ENCODE measurements around the gene SLC2A13.

Gene SLC2A13

DNA sequence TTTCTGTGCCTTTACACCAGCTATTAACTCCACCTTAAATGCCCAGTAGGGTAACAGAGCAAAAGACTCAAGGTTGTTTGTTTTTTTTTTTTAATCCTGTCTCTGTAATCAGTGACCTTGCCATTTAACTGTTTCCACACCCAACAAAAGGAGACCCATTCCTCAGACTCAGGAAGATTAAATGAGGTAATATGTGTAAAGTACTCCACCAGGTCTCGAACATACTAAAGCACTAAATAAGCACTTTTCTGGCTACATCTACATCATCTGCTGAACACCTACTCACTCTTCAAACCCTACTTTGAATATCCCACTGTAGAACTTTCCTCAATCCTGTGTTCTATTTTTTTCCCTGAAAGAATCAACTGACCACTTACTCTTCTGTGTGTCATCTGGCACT, 4.1 kb downstream of the SLC2A13 start:
- Histone ChIP-seq H3K4me3 (no peak overlapping the region), H3K9ac (ENCODE audit: insufficient read length) (no peak overlapping the region), H3K9me3 (ENCODE audit: low read depth, low read length) (no peaks in the 10 kb centered on the region), H3K27ac (no peak overlapping the region), H3K36me3 (ENCODE audit: insufficient read depth, low read length) (no peaks in the 10 kb centered on the region)
- TF ChIP-seq EZH2 (IDR thresholded peaks at IDR 0.05) (no peak), FOXP2 (optimal IDR thresholded peaks at IDR 0.05; ENCODE audit: control extremely low read depth, extremely low read length, insufficient read depth) (no peak), POLR2AphosphoS5 (IDR thresholded peaks at IDR 0.05; ENCODE audit: borderline replicate concordance, low read depth, low read length) (no peak)
- no peak for DNase-seq (ENCODE audit: low read depth, low spot score)

DNA sequence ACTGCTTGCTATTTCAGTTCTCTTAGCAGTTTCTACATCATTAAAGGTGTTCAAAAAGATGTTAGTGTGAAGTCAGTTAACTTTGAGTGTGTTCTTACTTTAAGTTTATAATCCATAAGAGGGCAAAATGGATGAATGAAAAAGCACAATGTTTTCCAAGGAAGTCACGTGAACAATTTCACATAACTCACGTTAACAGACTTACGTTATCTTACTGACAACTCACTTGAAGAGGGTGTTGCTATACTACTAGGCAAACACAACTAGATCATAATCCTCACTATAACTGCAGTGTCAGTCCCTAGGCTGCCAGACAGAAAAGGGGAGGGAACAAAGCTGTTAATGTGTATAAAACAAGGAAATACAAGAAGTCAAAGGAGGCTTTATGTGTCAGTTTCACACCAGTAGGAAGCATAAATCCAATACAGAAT, 6.4 kb downstream of the SLC2A13 start:
- TF ChIP-seq POLR2AphosphoS5 (IDR thresholded peaks at IDR 0.05; ENCODE audit: borderline replicate concordance, low read depth, low read length) (no peak), FOXP2 (optimal IDR thresholded peaks at IDR 0.05; ENCODE audit: control extremely low read depth, extremely low read length, insufficient read depth) (no peak), EZH2 (IDR thresholded peaks at IDR 0.05) (no peak)
- Histone ChIP-seq H3K4me3 (peak overlapping the region; percentile 28), H3K9me3 (ENCODE audit: low read depth, low read length) (no peaks in the 10 kb centered on the region), H3K36me3 (ENCODE audit: insufficient read depth, low read length) (no peaks in the 10 kb centered on the region), H3K9ac (ENCODE audit: insufficient read length) (no peak overlapping the region), H3K27ac (peak overlapping the region; percentile 66; the same call in 1 of the 2 replicates)
- DNase-seq (ENCODE audit: low read depth, low spot score), result no peak

DNA sequence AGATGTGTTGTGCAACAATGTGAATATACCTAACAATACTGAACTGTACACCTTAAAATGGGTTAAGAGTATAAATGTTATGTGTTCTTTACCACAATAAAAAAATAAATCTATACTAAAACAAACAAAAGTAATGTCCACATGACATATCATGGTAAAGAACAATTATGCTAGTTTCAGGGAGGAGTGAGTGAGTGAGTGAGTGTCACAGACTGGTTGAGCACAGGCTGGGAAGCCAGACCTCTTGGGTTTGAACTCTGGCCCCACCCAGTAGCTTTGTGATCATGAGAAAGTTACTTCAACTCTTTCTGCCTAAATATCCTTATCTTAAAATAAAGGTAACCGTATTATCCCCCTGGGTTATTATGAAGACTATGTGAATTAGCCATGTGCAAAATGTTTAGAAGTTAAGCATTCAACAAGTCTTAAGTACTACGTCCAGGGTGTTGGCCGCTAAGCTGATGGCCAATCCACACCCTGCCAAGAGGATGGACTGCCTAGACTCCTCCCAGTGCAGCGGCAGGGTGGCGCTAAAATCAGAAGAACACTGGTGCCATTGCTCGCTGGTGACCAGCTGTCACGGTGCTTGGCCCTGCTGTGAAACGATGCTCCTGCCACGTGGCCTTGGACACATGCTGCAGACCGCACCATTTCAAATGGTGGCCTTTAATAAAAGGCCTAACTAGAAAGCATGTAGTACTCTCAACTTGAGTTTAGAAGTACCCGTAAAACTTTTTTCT, 7.3 kb downstream of the SLC2A13 start:
- no peak for TF ChIP-seq POLR2AphosphoS5 (IDR thresholded peaks at IDR 0.05; ENCODE audit: borderline replicate concordance, low read depth, low read length)
- TF ChIP-seq FOXP2 (optimal IDR thresholded peaks at IDR 0.05; ENCODE audit: control extremely low read depth, extremely low read length, insufficient read depth), result no peak
- no peak for TF ChIP-seq EZH2 (IDR thresholded peaks at IDR 0.05)
- no peak overlapping the region for H3K4me3 ChIP-seq
- H3K36me3 ChIP-seq (ENCODE audit: insufficient read depth, low read length), result no peaks in the 10 kb centered on the region
- H3K27ac ChIP-seq, result 0 out of 2 replicates have a peak overlapping the region, but pooled peaks have one; percentile 66
- no peak for DNase-seq (ENCODE audit: low read depth, low spot score)
- H3K9me3 ChIP-seq (ENCODE audit: low read depth, low read length), result no peaks in the 10 kb centered on the region
- H3K9ac ChIP-seq (ENCODE audit: insufficient read length), result no peak overlapping the region

DNA sequence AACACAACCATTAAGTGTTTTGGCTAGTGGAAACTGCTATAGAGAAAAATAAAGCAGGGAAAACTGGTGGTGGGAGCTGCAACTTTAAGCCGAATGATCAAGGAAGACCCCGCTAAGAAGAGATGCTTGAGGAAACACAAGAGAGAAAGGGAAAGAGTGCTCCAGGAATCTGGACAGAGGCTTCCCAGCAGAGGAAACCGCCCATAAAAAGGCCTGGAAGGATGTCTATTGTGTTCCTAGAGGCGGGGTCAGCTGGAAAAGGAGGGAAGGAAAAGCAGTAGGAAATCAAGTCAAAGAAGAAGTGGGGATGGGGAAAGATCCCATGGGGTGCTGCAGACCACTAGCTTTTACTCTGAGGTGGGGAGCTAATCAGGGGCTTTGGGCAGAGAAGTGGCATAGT, 12.4 kb downstream of the SLC2A13 start:
- Histone ChIP-seq H3K27ac (no peak overlapping the region), H3K9me3 (ENCODE audit: low read depth, low read length) (no peaks in the 10 kb centered on the region), H3K9ac (ENCODE audit: insufficient read length) (no peak overlapping the region), H3K4me3 (no peak overlapping the region), H3K36me3 (ENCODE audit: insufficient read depth, low read length) (0 out of 2 replicates have a peak, but pooled peaks cover 9% of the 10 kb centered on the region)
- DNase-seq (ENCODE audit: low read depth, low spot score), result no peak
- no peak for TF ChIP-seq POLR2AphosphoS5 (IDR thresholded peaks at IDR 0.05; ENCODE audit: borderline replicate concordance, low read depth, low read length)
- no peak for TF ChIP-seq EZH2 (IDR thresholded peaks at IDR 0.05)
- no peak for TF ChIP-seq FOXP2 (optimal IDR thresholded peaks at IDR 0.05; ENCODE audit: control extremely low read depth, extremely low read length, insufficient read depth)

DNA sequence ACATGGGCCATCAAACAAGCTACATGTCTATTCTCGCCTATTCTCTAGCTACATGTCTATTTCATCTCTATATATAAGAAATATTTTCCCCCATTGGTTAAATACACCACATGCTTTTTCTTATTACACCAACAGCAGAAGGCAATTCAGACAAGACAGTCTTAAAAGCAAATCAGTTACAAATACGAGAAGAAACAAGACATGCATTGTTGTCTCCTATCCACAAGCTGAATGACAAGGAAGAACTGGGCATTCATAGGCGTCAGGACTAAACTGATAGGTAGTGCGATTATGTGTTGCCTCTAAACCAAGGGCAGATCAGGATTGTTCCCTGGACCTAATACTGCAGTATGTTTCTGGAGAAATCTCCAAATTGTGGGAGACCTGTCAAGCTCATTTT, 19.4 kb downstream of the SLC2A13 start:
- DNase-seq (ENCODE audit: low read depth, low spot score), result no peak
- Histone ChIP-seq H3K4me3 (no peak overlapping the region), H3K27ac (no peak overlapping the region), H3K9me3 (ENCODE audit: low read depth, low read length) (no peaks in the 10 kb centered on the region), H3K36me3 (ENCODE audit: insufficient read depth, low read length) (no peaks in the 10 kb centered on the region), H3K9ac (ENCODE audit: insufficient read length) (no peak overlapping the region)
- no peak for TF ChIP-seq FOXP2 (optimal IDR thresholded peaks at IDR 0.05; ENCODE audit: control extremely low read depth, extremely low read length, insufficient read depth)

DNA sequence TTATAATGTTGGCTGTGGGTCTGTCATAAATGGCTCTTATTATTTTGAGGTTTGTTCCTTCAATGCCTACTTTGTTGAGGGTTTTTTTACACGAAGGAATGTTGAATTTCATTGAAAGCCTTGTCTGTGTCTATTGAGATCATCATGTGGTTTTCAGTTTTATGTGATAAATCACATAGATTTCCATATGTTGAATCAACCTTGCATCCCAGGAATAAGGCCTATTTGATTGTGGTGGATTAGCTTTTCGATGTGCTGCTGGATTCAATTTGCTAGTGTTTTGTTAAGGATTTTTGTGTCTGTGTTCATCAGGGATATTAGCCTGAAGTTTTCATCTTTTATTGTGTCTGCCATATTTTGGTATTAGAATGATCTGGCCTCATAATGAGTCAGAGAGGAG, 27.6 kb downstream of the SLC2A13 start:
- H3K27ac ChIP-seq, result no peak overlapping the region
- no peaks in the 10 kb centered on the region for H3K9me3 ChIP-seq (ENCODE audit: low read depth, low read length)
- H3K4me3 ChIP-seq, result no peak overlapping the region
- TF ChIP-seq FOXP2 (optimal IDR thresholded peaks at IDR 0.05; ENCODE audit: control extremely low read depth, extremely low read length, insufficient read depth), result no peak
- TF ChIP-seq EZH2 (IDR thresholded peaks at IDR 0.05), result no peak
- TF ChIP-seq POLR2AphosphoS5 (IDR thresholded peaks at IDR 0.05; ENCODE audit: borderline replicate concordance, low read depth, low read length), result no peak
- DNase-seq (ENCODE audit: low read depth, low spot score), result no peak
- H3K36me3 ChIP-seq (ENCODE audit: insufficient read depth, low read length), result no peaks in the 10 kb centered on the region
- H3K9ac ChIP-seq (ENCODE audit: insufficient read length), result no peak overlapping the region

DNA sequence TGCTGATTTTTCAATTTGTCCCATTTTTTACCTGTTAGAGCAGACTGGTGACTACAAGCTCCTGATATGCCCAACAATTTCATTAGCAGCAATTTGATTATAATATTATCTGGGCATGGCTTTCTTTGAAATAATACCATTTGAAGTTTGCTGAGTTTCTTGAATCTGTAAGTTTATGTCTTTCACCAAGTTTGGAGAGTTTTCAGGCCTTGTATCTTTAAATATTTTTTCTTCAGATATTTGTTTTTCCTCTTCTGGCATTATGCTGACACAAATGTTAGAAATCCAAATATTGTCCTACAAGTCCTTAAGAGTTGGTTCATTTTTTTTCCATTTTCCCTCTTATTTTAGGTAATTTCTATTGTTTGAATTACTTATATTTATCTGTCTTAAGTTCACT, 30.4 kb downstream of the SLC2A13 start:
- DNase-seq (ENCODE audit: low read depth, low spot score), result no peak

DNA sequence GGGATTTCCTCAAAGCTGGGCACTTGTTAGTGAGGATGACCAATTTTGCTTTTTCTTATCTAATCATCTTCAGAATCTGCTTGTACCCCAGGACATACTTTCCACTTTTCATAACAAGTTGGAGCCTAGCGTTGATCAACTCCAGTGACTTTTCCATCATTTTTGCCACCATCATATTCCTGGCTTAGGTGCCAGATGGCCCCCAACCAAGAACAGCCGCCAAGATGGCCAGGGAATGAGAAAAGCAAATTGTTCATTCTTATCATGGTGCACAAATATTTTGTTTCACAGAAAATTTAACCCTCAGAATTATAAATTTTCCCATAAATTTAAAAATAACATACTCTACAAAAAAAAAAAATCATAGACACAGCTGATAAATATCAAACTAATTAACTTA, 37.5 kb downstream of the SLC2A13 start:
- no peak for DNase-seq (ENCODE audit: low read depth, low spot score)
- H3K27ac ChIP-seq, result no peak overlapping the region
- no peak overlapping the region for H3K4me3 ChIP-seq
- no peak for TF ChIP-seq EZH2 (IDR thresholded peaks at IDR 0.05)
- TF ChIP-seq POLR2AphosphoS5 (IDR thresholded peaks at IDR 0.05; ENCODE audit: borderline replicate concordance, low read depth, low read length), result no peak
- TF ChIP-seq FOXP2 (optimal IDR thresholded peaks at IDR 0.05; ENCODE audit: control extremely low read depth, extremely low read length, insufficient read depth), result no peak
- no peaks in the 10 kb centered on the region for H3K36me3 ChIP-seq (ENCODE audit: insufficient read depth, low read length)
- H3K9me3 ChIP-seq (ENCODE audit: low read depth, low read length), result no peaks in the 10 kb centered on the region
- H3K9ac ChIP-seq (ENCODE audit: insufficient read length), result no peak overlapping the region

More for the DNA sequence above, 30.4 kb downstream of the SLC2A13 start:
- H3K36me3 ChIP-seq (ENCODE audit: insufficient read depth, low read length), result no peaks in the 10 kb centered on the region
- H3K27ac ChIP-seq, result no peak overlapping the region
- TF ChIP-seq POLR2AphosphoS5 (IDR thresholded peaks at IDR 0.05; ENCODE audit: borderline replicate concordance, low read depth, low read length), result no peak
- TF ChIP-seq FOXP2 (optimal IDR thresholded peaks at IDR 0.05; ENCODE audit: control extremely low read depth, extremely low read length, insufficient read depth), result no peak
- no peak for TF ChIP-seq EZH2 (IDR thresholded peaks at IDR 0.05)
- H3K9me3 ChIP-seq (ENCODE audit: low read depth, low read length), result no peaks in the 10 kb centered on the region
- H3K9ac ChIP-seq (ENCODE audit: insufficient read length), result no peak overlapping the region
- no peak overlapping the region for H3K4me3 ChIP-seq

DNA sequence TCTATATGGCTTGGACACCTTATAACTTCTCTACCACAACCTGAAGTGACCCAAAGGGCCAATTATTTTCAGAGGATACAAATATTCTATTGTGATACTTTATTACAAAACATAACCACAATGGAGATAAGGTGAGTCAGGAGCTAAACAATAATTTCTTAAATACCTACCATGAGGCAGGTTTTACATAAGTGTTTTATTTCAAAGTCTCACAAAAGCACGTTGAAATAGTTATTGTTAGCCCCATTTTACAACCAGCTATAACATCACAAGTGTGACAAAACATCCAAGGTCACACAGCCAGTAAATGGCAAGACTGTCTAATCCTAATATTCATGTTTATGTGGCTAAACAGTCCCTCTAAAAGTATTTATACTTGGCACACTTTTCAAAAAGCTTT, 40.2 kb downstream of the SLC2A13 start:
- TF ChIP-seq FOXP2 (optimal IDR thresholded peaks at IDR 0.05; ENCODE audit: control extremely low read depth, extremely low read length, insufficient read depth), result no peak
- no peak for TF ChIP-seq POLR2AphosphoS5 (IDR thresholded peaks at IDR 0.05; ENCODE audit: borderline replicate concordance, low read depth, low read length)
- no peak for TF ChIP-seq EZH2 (IDR thresholded peaks at IDR 0.05)
- H3K9me3 ChIP-seq (ENCODE audit: low read depth, low read length), result no peaks in the 10 kb centered on the region
- DNase-seq (ENCODE audit: low read depth, low spot score), result no peak
- no peaks in the 10 kb centered on the region for H3K36me3 ChIP-seq (ENCODE audit: insufficient read depth, low read length)
- H3K9ac ChIP-seq (ENCODE audit: insufficient read length), result no peak overlapping the region
- no peak overlapping the region for H3K4me3 ChIP-seq
- no peak overlapping the region for H3K27ac ChIP-seq

Measured in SK-N-MC (cell line).